H1 (cell line): ENCODE results near the gene FGF5. TPM values are rescaled to one million over a fixed set of nuclear protein-coding genes. Genes with fewer than 3 reads are reported as not detected.

Source experiments
- CTCF ChIA-PET: fragments of 300-600 bp; sonication (Branson Sonifier 250); formaldehyde crosslinking; loops from one replicate; lab custom pipeline; 2021; ENCODE audit not compliant: partially characterized antibody; lab: Charles Lee
- POLR2A ChIA-PET: fragments of 300-600 bp; sonication (Branson Sonifier 250); formaldehyde crosslinking; loops from one replicate; lab custom pipeline; 2021; ENCODE audit warnings: inconsistent platforms; ENCODE audit not compliant: partially characterized antibody; lab: Charles Lee
- DNase-seq, 2 experiments: peaks; one replicate each; pipeline versions ENCODE4 v3.0.0 to v3.0.0-alpha.2; 2010 to 2022; ENCODE audit warnings: low spot score in 2 of 2, low read depth in 1 of 2, mixed read lengths in 1 of 2
- FAIRE-seq: peaks from 2 replicates; lab custom pipeline; 2011; peaks lifted over from hg19 to GRCh38; lab: Jason Lieb, UNC
- H2AFZ ChIP-seq: 2 replicates; pipeline ENCODE4 v1.8.1; 2012; ENCODE audit warnings: low read length, inconsistent platforms
- H2AK5ac ChIP-seq: 2 replicates; pipeline ENCODE4 v1.6.1; 2013; ENCODE audit warnings: low read depth, low read length
- H2BK120ac ChIP-seq: replicated peaks from 2 replicates; pipeline ENCODE3; 2013; ENCODE audit warnings: low read depth, low read length, inconsistent platforms
- H2BK12ac ChIP-seq: 2 replicates; pipeline ENCODE4 v1.6.1; 2013; ENCODE audit warnings: low read depth, low read length
- H2BK15ac ChIP-seq: 2 replicates; pipeline ENCODE4 v1.6.1; 2013; ENCODE audit warnings: low read length
- H2BK20ac ChIP-seq: 2 replicates; pipeline ENCODE4 v1.6.1; 2013; ENCODE audit warnings: low read length
- H2BK5ac ChIP-seq: 2 replicates; pipeline ENCODE4 v1.6.1; 2013; ENCODE audit warnings: low read depth, low read length
- H3K14ac ChIP-seq: 2 replicates; pipeline ENCODE4 v1.6.1; 2013; ENCODE audit warnings: inconsistent platforms; ENCODE audit not compliant: insufficient read length
- H3K18ac ChIP-seq: 2 replicates; pipeline ENCODE4 v1.6.1; 2013; ENCODE audit warnings: low read length; ENCODE audit errors: extremely low read depth
- H3K23ac ChIP-seq: 2 replicates; pipeline ENCODE4 v1.6.1; 2013; ENCODE audit warnings: inconsistent platforms; ENCODE audit not compliant: insufficient read length
- H3K23me2 ChIP-seq: 2 replicates; pipeline ENCODE4 v1.6.1; 2013; ENCODE audit warnings: low read depth, low read length
- H3K27ac ChIP-seq: 2 replicates; pipeline ENCODE4 v1.6.1; 2011; ENCODE audit warnings: low read depth, low read length, inconsistent platforms
- H3K27me3 ChIP-seq, 4 experiments: replicated peaks in 1 of 4; 1 replicate in 1 of 4; 2 replicates in 3 of 4; pipeline versions ENCODE4 v1.6.1 to v1.8.1; 2011 to 2013; ENCODE audit warnings: low read length in 3 of 4, mild to moderate bottlenecking in 3 of 4, inconsistent platforms in 2 of 4, mixed read lengths in 2 of 4, moderate library complexity in 1 of 4; ENCODE audit not compliant: control insufficient read depth in 3 of 4, insufficient read depth in 3 of 4; ENCODE audit errors: extremely low read depth in 1 of 4
- H3K36me3 ChIP-seq, 4 experiments: 2 replicates each; pipeline versions ENCODE4 v1.6.1 to v1.8.1; 2011 to 2013; ENCODE audit warnings: mild to moderate bottlenecking in 4 of 4, low read length in 3 of 4, moderate library complexity in 2 of 4, control low read depth in 1 of 4, inconsistent platforms in 1 of 4; ENCODE audit not compliant: insufficient read depth in 4 of 4, control insufficient read depth in 2 of 4
- H3K4ac ChIP-seq: replicated peaks from 2 replicates; pipeline ENCODE3; 2013; ENCODE audit warnings: low read length, low read depth, mixed read lengths, inconsistent platforms; ENCODE audit not compliant: insufficient read length
- H3K4me1 ChIP-seq, 4 experiments: replicated peaks in 1 of 4; 1 replicate in 1 of 4; 2 replicates in 3 of 4; pipeline versions ENCODE4 v1.6.1 to v1.8.1; 2011 to 2013; ENCODE audit warnings: low read length in 3 of 4, inconsistent platforms in 2 of 4, mixed read lengths in 1 of 4; ENCODE audit not compliant: insufficient read depth in 4 of 4, control insufficient read depth in 3 of 4
- H3K4me2 ChIP-seq, 2 experiments: 2 replicates each; pipeline versions ENCODE4 v1.6.1 to v1.8.1; 2011 to 2013; ENCODE audit warnings: low read depth in 2 of 2, low read length in 2 of 2, control low read depth in 1 of 2, inconsistent platforms in 1 of 2, mild to moderate bottlenecking in 1 of 2; ENCODE audit not compliant: insufficient read depth in 1 of 2
- H3K4me3 ChIP-seq, 4 experiments: fragments of 200-600, 300-600 bp in 1 of 4; sonication (generic), shearing (Covaris generic), sonication (Bioruptor Twin) in 1 of 4; 2 replicates each; pipeline versions ENCODE4 v1.5.1 to v1.8.1; 2011 to 2016; ENCODE audit warnings: low read length in 4 of 4, low read depth in 3 of 4, control low read depth in 2 of 4, inconsistent platforms in 2 of 4, mild to moderate bottlenecking in 2 of 4, mixed read lengths in 1 of 4, moderate library complexity in 1 of 4; ENCODE audit not compliant: insufficient read depth in 2 of 4; ENCODE audit errors: extremely low read depth in 1 of 4
- H3K56ac ChIP-seq: replicated peaks from 2 replicates; pipeline ENCODE3; 2013; ENCODE audit warnings: low read depth, mild to moderate bottlenecking, mixed read lengths, low read length, inconsistent platforms; ENCODE audit not compliant: insufficient read length
- H3K79me1 ChIP-seq: 2 replicates; pipeline ENCODE4 v1.6.1; 2013; ENCODE audit warnings: low read depth, low read length, control low read depth
- H3K79me2 ChIP-seq, 2 experiments: 2 replicates each; pipeline versions ENCODE4 v1.6.1 to v1.8.1; 2012 to 2013; ENCODE audit warnings: low read length in 2 of 2, mild to moderate bottlenecking in 2 of 2, inconsistent platforms in 1 of 2; ENCODE audit not compliant: insufficient read depth in 2 of 2, control insufficient read depth in 1 of 2
- H3K9ac ChIP-seq, 4 experiments: replicated peaks in 1 of 4; 1 replicate in 1 of 4; 2 replicates in 3 of 4; pipeline versions ENCODE4 v1.6.1 to v1.8.1; 2011 to 2013; ENCODE audit warnings: low read depth in 3 of 4, low read length in 3 of 4, control low read depth in 2 of 4, mild to moderate bottlenecking in 2 of 4, moderate library complexity in 2 of 4, inconsistent platforms in 1 of 4; ENCODE audit errors: extremely low read depth in 1 of 4
- H3K9me3 ChIP-seq, 2 experiments: 2 replicates each; pipeline versions ENCODE4 v1.6.1 to v1.8.1; 2012 to 2013; ENCODE audit warnings: mild to moderate bottlenecking in 2 of 2, moderate library complexity in 2 of 2, control low read depth in 1 of 2, inconsistent platforms in 1 of 2, low read depth in 1 of 2, low read length in 1 of 2, mixed read lengths in 1 of 2; ENCODE audit not compliant: insufficient read depth in 2 of 2
- H4K20me1 ChIP-seq, 2 experiments: replicated peaks in 1 of 2; 2 replicates each; pipeline versions ENCODE3 to v1.8.1; 2011 to 2013; ENCODE audit warnings: inconsistent platforms in 2 of 2, low read length in 2 of 2, mild to moderate bottlenecking in 1 of 2; ENCODE audit not compliant: insufficient read depth in 2 of 2, control insufficient read depth in 1 of 2
- H4K5ac ChIP-seq: 2 replicates; pipeline ENCODE4 v1.6.1; 2013; ENCODE audit warnings: low read length, low read depth, mixed read lengths, inconsistent platforms; ENCODE audit not compliant: insufficient read length
- H4K8ac ChIP-seq: 2 replicates; pipeline ENCODE4 v1.8.0; 2013; ENCODE audit warnings: mild to moderate bottlenecking, moderate library complexity, low read length, inconsistent platforms; ENCODE audit not compliant: insufficient read depth; ENCODE audit errors: extremely low read depth
- H4K91ac ChIP-seq: replicated peaks from 2 replicates; pipeline ENCODE3; 2013; ENCODE audit warnings: low read length, mixed read lengths, inconsistent platforms; ENCODE audit not compliant: insufficient read length
- ASH2L ChIP-seq: fragments of 200-600, 300-600 bp; sonication (generic); IDR thresholded peaks from one replicate; pipeline ENCODE4 v1.7.1; 2017; ENCODE audit warnings: low read length
- KDM4A ChIP-seq: IDR thresholded peaks from one replicate; pipeline ENCODE4 v1.7.1; 2012; ENCODE audit warnings: low read depth, mild to moderate bottlenecking, moderate library complexity, low read length, inconsistent platforms; ENCODE audit not compliant: severe bottlenecking
- SIN3A ChIP-seq, 2 experiments: IDR thresholded peaks in 1 of 2; conservative IDR thresholded peaks in 1 of 2; 2 replicates each; pipeline ENCODE4 v1.6.1; 2011 to 2012; ENCODE audit warnings: low read length in 2 of 2, improper control_type of control experiment in 1 of 2, low read depth in 1 of 2, mild to moderate bottlenecking in 1 of 2
- WGBS, 2 experiments: shearing (Covaris generic) in 1 of 2; methylation state at CpG; one replicate each; pipeline versions ENCODE4 v1.1.6 to v1.1.7; 2013 to 2015; ENCODE audit warnings: low lambda C conversion rate in 2 of 2, mixed read lengths in 2 of 2, inconsistent platforms in 1 of 2, low coverage in 1 of 2, missing lambda C conversion rate in 1 of 2; ENCODE audit not compliant: insufficient replicate concordance in 2 of 2, insufficient coverage in 1 of 2, insufficient read length in 1 of 2; ENCODE audit errors: extremely low coverage in 1 of 2, missing lambda C conversion rate in 1 of 2; 5-methylcytosine and 5-hydroxymethylcytosine counted together
- polyA plus RNA-seq, 7 experiments: library from polyadenylated mRNA; depleted of rRNA in 3 of 7; stranded (reverse) in 5 of 7; unstranded in 2 of 7; fragments of >200 nt in 5 of 7; fragments of 200-250 nt in 2 of 7; gene quantifications; 1 replicate in 5 of 7; 2 replicates in 1 of 7; 4 replicates in 1 of 7; pipeline versions ENCODE4 v1.2.1 to v1.2.3, GENCODE V29; 2011 to 2013; ENCODE audit warnings: missing spikeins in 2 of 7, mixed read lengths in 2 of 7
- total RNA-seq: library from RNA; stranded (reverse); fragmentation: NEBNext Ultra II Directional; extraction: Animal tissue kit (Norgen Biotek cat#: 25700); gene quantifications from 2 replicates; pipeline ENCODE4 v1.2.1, GENCODE V29; 2021

The FGF5 gene
- total and polyA plus RNA-seq, 2 of the 8 experiments (the other 6 are each of a cell fraction or from before 2014, with no cell fraction given), result not detected

GRCh38 chr4:80259012-80259411 lies 7.5 kb upstream of the FGF5 start:
- no peak overlapping the region for H4K8ac ChIP-seq
- no peak overlapping the region for H2BK5ac ChIP-seq
- WGBS, 2 experiments, result 44% methylated on average over 4 of the region's 4 CpGs; no CpG with 5 or more reads in 1 of the 2 experiments
- H3K36me3 ChIP-seq, result no peaks in the 10 kb centered on the region; a peak in 1 of 8 replicates
- no peak overlapping the region for H2AK5ac ChIP-seq
- no peak overlapping the region for H2BK120ac ChIP-seq
- no peak overlapping the region for H2AFZ ChIP-seq
- no peak for FAIRE-seq
- no peak overlapping the region for H3K23ac ChIP-seq
- H3K56ac ChIP-seq, result no peak overlapping the region
- H2BK12ac ChIP-seq, result no peak overlapping the region
- H2BK20ac ChIP-seq, result no peak overlapping the region
- no peak overlapping the region for H3K4me3 ChIP-seq
- H3K27ac ChIP-seq, result no peak overlapping the region
- TF ChIP-seq SIN3A (conservative IDR thresholded peaks at IDR 0.05 in 1 of 2, IDR thresholded peaks at IDR 0.05 in 1 of 2; ENCODE audit: low read depth in 1 of 2, low read length in 2 of 2), result 0 out of 4 replicates have a peak, but pooled peaks of 1 of the 2 experiments have one; percentile 64
- TF ChIP-seq KDM4A, result no peak
- TF ChIP-seq ASH2L, result peak; percentile 47
- TF ChIP-seq, all 59 proteins: peak for 2
- Histone ChIP-seq H3K9ac (no peak overlapping the region), H4K91ac (no peak overlapping the region), H4K5ac (no peak overlapping the region), H3K79me2 (no peaks in the 10 kb centered on the region), H3K4ac (no peak overlapping the region), H3K23me2 (peaks cover 3% of the 10 kb centered on the region; the same call in 1 of the 2 replicates), H3K27me3 (peaks cover 24 to 34% (median 28%) of the 10 kb centered on the region in 4 experiments), H2BK15ac (no peak overlapping the region), H3K9me3 (no peaks in the 10 kb centered on the region), H3K4me2 (no peak overlapping the region), H3K14ac (no peak overlapping the region), H4K20me1 (peaks cover 0 to 5% of the 10 kb centered on the region in 2 experiments), H3K79me1 (no peaks in the 10 kb centered on the region), H3K18ac (no peak overlapping the region), H3K4me1 (peaks cover 0 to 4% (median 3%) of the 10 kb centered on the region in 4 experiments; a peak in 3 of 7 replicates)
- DNase-seq, result no peak
- CTCF ChIA-PET, result interaction anchor here (0.6 to 1.1 kb wide), 3 partner anchors 10 to 43 kb away, joined by 3 to 4 read pairs (median 3); no protein-coding TSS in a partner anchor
- POLR2A ChIA-PET, result interaction anchor here (0.6 kb wide), 1 partner anchor 1264 kb away, joined by 3 read pairs; no protein-coding TSS in a partner anchor
